Endothelial cell of umbilical vein (primary cell): ENCODE data around the gene NEUROG3. TPM values are rescaled to one million over a fixed set of nuclear protein-coding genes. Genes with fewer than 3 reads are reported as not detected.

Source experiments
- BruUV-seq: library from RNA; stranded (reverse); fragments of 400-500 nt; replicated peaks from 2 replicates; lab custom pipeline; 2021; lab: Mats Ljungman, UMichigan
- CTCF ChIA-PET: fragments of 300-600, 350-600 bp; sonication (Branson Sonifier 250); formaldehyde crosslinking; loops from one replicate; lab custom pipeline; 2021; ENCODE audit warnings: antibody characterized with exemption, inconsistent platforms; lab: Charles Lee
- POLR2A ChIA-PET: fragments of 300-600, 350-600 bp; sonication (Branson Sonifier 250); formaldehyde crosslinking; loops from one replicate; lab custom pipeline; 2021; ENCODE audit warnings: antibody characterized with exemption, inconsistent platforms; lab: Charles Lee
- DNase-seq: peaks from one replicate; pipeline ENCODE4 v3.0.0-alpha.2; 2011; ENCODE audit warnings: low read depth, low spot score
- FAIRE-seq: peaks from 2 replicates; lab custom pipeline; 2011; peaks lifted over from hg19 to GRCh38; lab: Jason Lieb, UNC
- H2AFZ ChIP-seq: 2 replicates; pipeline ENCODE4 v1.6.0; 2012; ENCODE audit warnings: low read depth, low read length, control low read depth, inconsistent platforms
- H3K27ac ChIP-seq: 2 replicates; pipeline ENCODE4 v1.5.1; 2011; ENCODE audit warnings: low read depth, mild to moderate bottlenecking, control low read depth, low read length, moderate library complexity; ENCODE audit not compliant: insufficient read depth
- H3K27me3 ChIP-seq, 2 experiments: 2 replicates each; pipeline versions ENCODE4 v1.6.0 to v1.6.1; 2011; ENCODE audit warnings: low read length in 2 of 2, mixed read lengths in 1 of 2; ENCODE audit not compliant: control insufficient read depth in 2 of 2, insufficient read depth in 2 of 2
- H3K36me3 ChIP-seq, 2 experiments: 2 replicates in 1 of 2; 3 replicates in 1 of 2; pipeline ENCODE4 v1.5.1; 2011; ENCODE audit warnings: low read length in 2 of 2, mild to moderate bottlenecking in 1 of 2, moderate library complexity in 1 of 2; ENCODE audit not compliant: control insufficient read depth in 2 of 2, insufficient read depth in 2 of 2; ENCODE audit errors: extremely low read depth in 1 of 2
- H3K4me1 ChIP-seq: 3 replicates; pipeline ENCODE4 v1.5.1; 2011; ENCODE audit warnings: mild to moderate bottlenecking, low read length; ENCODE audit not compliant: control insufficient read depth, insufficient read depth; ENCODE audit errors: extremely low read depth
- H3K4me2 ChIP-seq: 2 replicates; pipeline ENCODE4 v1.6.1; 2011; ENCODE audit warnings: low read length, control low read depth, mixed read lengths; ENCODE audit not compliant: insufficient read depth
- H3K4me3 ChIP-seq, 3 experiments: fragments of 200-600 bp in 1 of 3; sonication (generic), shearing (Covaris generic) in 1 of 3; replicated peaks in 1 of 3; 2 replicates each; pipeline ENCODE4 v1.5.1; 2011 to 2016; ENCODE audit warnings: control low read depth in 3 of 3, low read length in 3 of 3, mild to moderate bottlenecking in 2 of 3, inconsistent platforms in 1 of 3, low read depth in 1 of 3, moderate library complexity in 1 of 3; ENCODE audit not compliant: insufficient read depth in 1 of 3
- H3K79me2 ChIP-seq: 2 replicates; pipeline ENCODE4 v1.6.0; 2012; ENCODE audit warnings: low read length, inconsistent platforms; ENCODE audit not compliant: control insufficient read depth, insufficient read depth
- H3K9ac ChIP-seq: replicated peaks from 2 replicates; pipeline ENCODE3; 2011; ENCODE audit warnings: low read length, control low read depth; ENCODE audit not compliant: insufficient read depth; ENCODE audit errors: extremely low read depth
- H3K9me1 ChIP-seq: replicated peaks from 3 replicates; pipeline ENCODE4 v1.6.0; 2011; ENCODE audit warnings: mild to moderate bottlenecking, low read length; ENCODE audit not compliant: control insufficient read depth, insufficient read depth; ENCODE audit errors: extremely low read depth
- H3K9me3 ChIP-seq: replicated peaks from 2 replicates; pipeline ENCODE4 v1.5.1; 2012; ENCODE audit warnings: low read length, inconsistent platforms; ENCODE audit not compliant: control insufficient read depth, insufficient read depth
- H4K20me1 ChIP-seq: replicated peaks from 2 replicates; pipeline ENCODE3; 2011; ENCODE audit warnings: mild to moderate bottlenecking, low read length; ENCODE audit not compliant: control insufficient read depth, insufficient read depth; ENCODE audit errors: extremely low read depth
- CTCF ChIP-seq, 2 donors: IDR thresholded peaks; 1 replicate in 1 of 2; 2 replicates in 1 of 2; pipeline ENCODE4 v1.5.1; 2011; ENCODE audit warnings: low read length in 2 of 2, mild to moderate bottlenecking in 2 of 2, moderate library complexity in 2 of 2, control low read depth in 1 of 2, inconsistent platforms in 1 of 2, low read depth in 1 of 2; ENCODE audit not compliant: insufficient read depth in 1 of 2; ENCODE audit errors: extremely low read depth in 1 of 2
- EZH2 ChIP-seq: IDR thresholded peaks from 2 replicates; pipeline ENCODE4 v1.6.1; 2012; ENCODE audit warnings: borderline replicate concordance, low read depth, mild to moderate bottlenecking, moderate library complexity, low read length, inconsistent platforms; ENCODE audit not compliant: severe bottlenecking
- FOS ChIP-seq: IDR thresholded peaks from 2 replicates; pipeline ENCODE4 v1.6.1; 2011; ENCODE audit warnings: mild to moderate bottlenecking, low read length, moderate library complexity, borderline replicate concordance; ENCODE audit not compliant: insufficient read depth
- GATA2 ChIP-seq: IDR thresholded peaks from 2 replicates; pipeline ENCODE4 v1.7.0; 2011; ENCODE audit warnings: low read depth, mild to moderate bottlenecking, moderate library complexity, mixed read lengths, low read length; ENCODE audit not compliant: insufficient read length, insufficient read depth
- JUN ChIP-seq: IDR thresholded peaks from 2 replicates; pipeline ENCODE4 v1.6.1; 2011; ENCODE audit warnings: borderline replicate concordance, low read depth; ENCODE audit not compliant: insufficient read length, insufficient read depth
- MAX ChIP-seq: IDR thresholded peaks from 2 replicates; pipeline ENCODE4 v1.6.1; 2011; ENCODE audit not compliant: insufficient read depth, insufficient read length
- MYC ChIP-seq: IDR thresholded peaks from one replicate; pipeline ENCODE4 v1.6.1; 2011; ENCODE audit warnings: mild to moderate bottlenecking, low read depth, low read length
- POLR2A ChIP-seq: IDR thresholded peaks from 2 replicates; pipeline ENCODE4 v1.6.1; 2012; ENCODE audit warnings: low read depth, mild to moderate bottlenecking, control low read depth, low read length
- POLR2AphosphoS5 ChIP-seq: IDR thresholded peaks from 2 replicates; pipeline ENCODE4 v1.6.1; 2012; ENCODE audit warnings: low read depth, mild to moderate bottlenecking, control low read depth, low read length, moderate library complexity; ENCODE audit not compliant: insufficient read depth
- dilution Hi-C: fragments of 300-500 bp; cut with MboI; formaldehyde crosslinking; loops from one replicate; pipeline ENCODE4 v1.15.0; 2019; ENCODE audit warnings: low sequenced_read_pairs; ENCODE audit not compliant: extremely low pct_ligation_motif_present
- intact Hi-C: fragments of 100-400 bp; cut with micrococcal nuclease; formaldehyde crosslinking; loops from one replicate; pipeline ENCODE4 v1.10.0; 2022
- polyA plus RNA-seq, 4 experiments: library from polyadenylated mRNA; depleted of rRNA in 3 of 4; stranded (reverse) in 3 of 4; unstranded in 1 of 4; fragments of >200 nt; gene quantifications; 2 replicates each; pipeline versions ENCODE4 v1.2.1 to v1.2.3, GENCODE V29; 2011 to 2012; ENCODE audit warnings: missing spikeins in 1 of 4
- total RNA-seq: library from RNA; stranded (reverse); gene quantifications from 2 replicates; pipeline ENCODE4 v1.2.3, GENCODE V29; 2021

Gene NEUROG3
- total and polyA plus RNA-seq, 2 donors (not counting 3 experiments of a cell fraction or from before 2014, with no cell fraction given): not detected

- Histone ChIP-seq H3K4me3 (no peak overlapping the region), H3K27ac (no peak overlapping the region), H2AFZ (no peak overlapping the region), H3K9ac (no peak overlapping the region), H3K79me2 (no peaks in the 10 kb centered on the region), H3K4me1 (no peaks in the 10 kb centered on the region), H3K9me3 (no peaks in the 10 kb centered on the region), H3K9me1 (no peaks in the 10 kb centered on the region), H3K36me3 (no peaks in the 10 kb centered on the region), H4K20me1 (no peaks in the 10 kb centered on the region), H3K4me2 (no peak overlapping the region), H3K27me3 (peaks cover 21 to 37% of the 10 kb centered on the region in 2 experiments)
- TF ChIP-seq CTCF (IDR thresholded peaks at IDR 0.05; ENCODE audit: extremely low read depth in 1 of 2, insufficient read depth in 1 of 2, low read depth in 1 of 2, low read length in 2 of 2) (no peak), FOS (no peak), POLR2A (no peak), JUN (no peak), POLR2AphosphoS5 (no peak), MAX (no peak), MYC (no peak), EZH2 (no peak), GATA2 (no peak)
- DNase-seq (no peak), FAIRE-seq (no peak)
- CTCF ChIA-PET: no interaction called here
- POLR2A ChIA-PET: no interaction called here
- no TSS peak for BruUV-seq
- intact Hi-C loops: no loop called here
- dilution Hi-C loops: no loop called here
Measured at GRCh38 chr10:69620625-69621024, 47.4 kb upstream of the NEUROG3 start.
